Pancreas (tissue), 10 donors: Measurements from ENCODE around the gene GAL3ST2. TPM values are rescaled to one million over a fixed set of nuclear protein-coding genes. Genes with fewer than 3 reads are reported as not detected.
A peak's percentile ranks its signal among the peaks of the same experiment; 100 is the strongest.

Experiments
- ATAC-seq, 4 donors: fragments of 200-7000 bp; cut with Tn5 transposase; one replicate each; pipeline versions ENCODE4 v1.8.0 to v1.9.1; 2020; ENCODE audit warnings: mild to moderate bottlenecking in 4 of 4, moderate library complexity in 4 of 4
- DNase-seq, 6 donors: peaks; one replicate each; pipeline ENCODE4 v3.0.0-alpha.2; 2020
- FAIRE-seq: peaks from 2 replicates; lab custom pipeline; 2012; peaks lifted over from hg19 to GRCh38; lab: Jason Lieb, UNC
- H3K27ac ChIP-seq, 4 donors: fragments of 200-600 bp; sonication (generic); 1 replicate in 3 of 4; 2 replicates in 1 of 4; pipeline versions ENCODE4 v1.5.0 to v1.8.0; 2020
- H3K27me3 ChIP-seq, 4 donors: fragments of 200-600 bp; one replicate each; pipeline ENCODE4 v1.8.0; 2021
- H3K36me3 ChIP-seq, 3 donors: fragments of 200-600 bp; sonication (generic) in 1 of 3; one replicate each; pipeline versions ENCODE4 v1.5.0 to v1.8.0; 2020 to 2021
- H3K4me1 ChIP-seq, 3 donors: fragments of 200-600 bp; one replicate each; pipeline ENCODE4 v1.8.0; 2021
- H3K4me3 ChIP-seq, 4 donors: fragments of 200-600 bp; sonication (generic) in 2 of 4; one replicate each; pipeline versions ENCODE4 v1.5.0 to v1.8.0; 2020 to 2021
- H3K9me3 ChIP-seq, 4 donors: fragments of 200-600 bp; one replicate each; pipeline ENCODE4 v1.8.0; 2021
- CTCF ChIP-seq, 4 donors: fragments of 200-600 bp; sonication (generic) in 3 of 4; IDR thresholded peaks; one replicate each; pipeline versions ENCODE4 v1.5.0 to v1.8.0; 2021; ENCODE audit warnings: antibody characterized with exemption in 4 of 4
- WGBS, 2 donors: extraction: QIAGEN DNeasy Blood & Tissue Kit; methylation state at CpG; one replicate each; pipeline ENCODE4 v1.1.7; 2013; 5-methylcytosine and 5-hydroxymethylcytosine counted together
- intact Hi-C, 3 donors: fragments of 100-400 bp; cut with DNase I; formaldehyde crosslinking; loops; one replicate each; pipeline versions ENCODE4 v1.11.1 to v1.14.2; 2022
- polyA plus RNA-seq, 2 donors: library from polyadenylated mRNA; stranded (reverse); fragments of 200-250 nt; gene quantifications; one replicate each; pipeline ENCODE4 v1.2.3, GENCODE V29; 2013
- total RNA-seq, 6 donors: library from RNA; stranded (reverse); fragmentation: NEBNext Ultra II Directional in 4 of 6; extraction: Animal tissue kit (Norgen Biotek cat#: 25700) in 4 of 6; gene quantifications; one replicate each; pipeline versions ENCODE4 v1.2.1 to v1.2.4, GENCODE V29; 2021 to 2023
- donor health status: healthy with polysubstance abuse.
- donor health status: DM: no; HTN: no; CAD: no; lungs with moderate emphysema.
- donor health status: DM: no; HTN: no; CAD: no.
- donor health status: control.
- donor health status: control.
- donor health status: Bipolar disorder and iron deficiency.
- donor health status: DM: yes; HTN: yes; CAD: no.
- donor health status: DM: no; HTN: no; CAD: no.
- donor health status: DM: no; HTN: no; CAD: no.
- donor health status: DM: yes; HTN: yes; CAD: no.

Gene GAL3ST2
- total and polyA plus RNA-seq, 8 donors, result not detected

GRCh38 chr2:241848761-241849615, 72.4 kb downstream of the GAL3ST2 start:
- DNase-seq, result peak in 1 of 6 donors; percentile 23
- Histone ChIP-seq H3K36me3 (no peaks in the 10 kb centered on the region), H3K9me3 (no peaks in the 10 kb centered on the region), H3K27ac (no peak overlapping the region), H3K4me1 (peaks cover 0 to 7% (median 0%) of the 10 kb centered on the region in 3 donors), H3K27me3 (no peaks in the 10 kb centered on the region), H3K4me3 (no peak overlapping the region)
- FAIRE-seq, result no peak
- ATAC-seq, result no peak
- WGBS, 2 donors, result 78 to 85% methylated on average over 39 of the region's 39 CpGs
- intact Hi-C loops, result no loop called here
- TF ChIP-seq CTCF (IDR thresholded peaks at IDR 0.05), result no peak

GRCh38 chr2:241849616-241850543, 73.3 kb downstream of the GAL3ST2 start:
- Histone ChIP-seq H3K9me3 (no peaks in the 10 kb centered on the region), H3K4me1 (peaks cover 0 to under 1% (median 0%) of the 10 kb centered on the region in 3 donors), H3K36me3 (no peaks in the 10 kb centered on the region), H3K27ac (no peak overlapping the region), H3K27me3 (no peaks in the 10 kb centered on the region), H3K4me3 (no peak overlapping the region)
- intact Hi-C loops, result no loop called here
- peak in 2 of 6 donors; percentile 17 to 36 for DNase-seq
- TF ChIP-seq CTCF (IDR thresholded peaks at IDR 0.05), result no peak
- no peak for FAIRE-seq
- WGBS, 2 donors, result 79 to 95% methylated on average over 16 of the region's 16 CpGs
- ATAC-seq, result no peak

GRCh38 chr2:241850544-241851324, 74.1 kb downstream of the GAL3ST2 start:
- Histone ChIP-seq H3K9me3 (no peaks in the 10 kb centered on the region), H3K4me1 (no peaks in the 10 kb centered on the region), H3K27ac (no peak overlapping the region), H3K27me3 (no peaks in the 10 kb centered on the region), H3K36me3 (no peaks in the 10 kb centered on the region), H3K4me3 (no peak overlapping the region)
- intact Hi-C loops, result no loop called here
- DNase-seq (peak in 2 of 6 donors; percentile 24 to 61), FAIRE-seq (no peak), ATAC-seq (no peak)
- 85 to 88% methylated on average over 27 of the region's 27 CpGs for WGBS, 2 donors
- no peak for TF ChIP-seq CTCF (IDR thresholded peaks at IDR 0.05)

- H3K4me3 ChIP-seq, result no peak overlapping the region
- WGBS, 2 donors, result 86 to 87% methylated on average over 26 of the region's 26 CpGs
- H3K27me3 ChIP-seq, result no peaks in the 10 kb centered on the region
- no peaks in the 10 kb centered on the region for H3K36me3 ChIP-seq
- ATAC-seq (no peak), DNase-seq (peak in 2 of 6 donors; percentile 20 to 58), FAIRE-seq (no peak)
- H3K9me3 ChIP-seq, result no peaks in the 10 kb centered on the region
- H3K4me1 ChIP-seq, result no peaks in the 10 kb centered on the region
- intact Hi-C loops, result no loop called here
- TF ChIP-seq CTCF (IDR thresholded peaks at IDR 0.05), result no peak
- H3K27ac ChIP-seq, result no peak overlapping the region
Measured at GRCh38 chr2:241851325-241852115, 74.9 kb downstream of the GAL3ST2 start.
